Rectal smooth muscle tissue (tissue), 1 donor: Measurements from ENCODE around the gene HDAC9.

Experiments
- H3K27ac ChIP-seq: one replicate; pipeline ENCODE4 v1.7.0; 2013; ENCODE audit warnings: low read depth, low read length, inconsistent platforms
- H3K27me3 ChIP-seq: one replicate; pipeline ENCODE4 v1.7.0; 2013; ENCODE audit warnings: low read length; ENCODE audit not compliant: control insufficient read depth, insufficient read depth
- H3K36me3 ChIP-seq: one replicate; pipeline ENCODE4 v1.7.0; 2013; ENCODE audit warnings: low read length; ENCODE audit not compliant: control insufficient read depth, insufficient read depth
- H3K4me1 ChIP-seq: one replicate; pipeline ENCODE4 v1.7.0; 2013; ENCODE audit warnings: low read length; ENCODE audit not compliant: control insufficient read depth, insufficient read depth
- H3K4me3 ChIP-seq: one replicate; pipeline ENCODE4 v1.7.0; 2013; ENCODE audit warnings: low read length
- H3K9ac ChIP-seq: one replicate; pipeline ENCODE4 v1.7.0; 2013; ENCODE audit warnings: low read length

Gene HDAC9

DNA sequence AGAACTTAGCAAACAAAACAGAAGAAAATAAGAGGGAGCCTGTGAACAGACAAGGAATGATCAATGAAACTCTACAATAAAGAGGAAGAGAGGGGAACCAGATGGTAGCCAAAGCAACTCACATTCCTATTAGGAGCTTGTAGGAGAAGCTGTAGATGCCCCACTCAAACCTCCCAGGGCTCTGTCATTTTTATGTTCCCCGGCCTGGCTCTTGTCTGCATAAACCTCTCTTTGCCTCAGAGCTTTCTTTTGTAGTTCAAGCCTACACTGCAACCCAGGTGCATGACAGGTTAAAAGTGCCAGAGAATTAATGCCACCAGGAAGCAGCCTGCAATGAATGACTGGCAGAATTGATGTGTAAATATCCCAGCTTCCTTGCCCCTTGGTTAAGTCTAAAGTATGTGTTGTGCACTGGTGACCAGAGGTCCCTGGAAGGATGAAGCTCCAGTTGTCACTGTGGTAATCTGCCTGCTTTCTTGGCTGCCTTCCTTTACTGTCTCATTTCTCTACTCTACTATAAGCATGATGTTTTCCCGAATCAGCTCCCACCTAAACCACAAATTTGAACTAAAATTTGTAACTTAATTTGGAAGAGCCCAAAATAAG is 40.4 kb downstream of the HDAC9 start:
- no peaks in the 10 kb centered on the region for H3K27me3 ChIP-seq
- H3K4me1 ChIP-seq, result peaks cover 7% of the 10 kb centered on the region
- H3K4me3 ChIP-seq, result no peak overlapping the region
- no peak overlapping the region for H3K9ac ChIP-seq
- no peak overlapping the region for H3K27ac ChIP-seq
- H3K36me3 ChIP-seq, result no peaks in the 10 kb centered on the region

DNA sequence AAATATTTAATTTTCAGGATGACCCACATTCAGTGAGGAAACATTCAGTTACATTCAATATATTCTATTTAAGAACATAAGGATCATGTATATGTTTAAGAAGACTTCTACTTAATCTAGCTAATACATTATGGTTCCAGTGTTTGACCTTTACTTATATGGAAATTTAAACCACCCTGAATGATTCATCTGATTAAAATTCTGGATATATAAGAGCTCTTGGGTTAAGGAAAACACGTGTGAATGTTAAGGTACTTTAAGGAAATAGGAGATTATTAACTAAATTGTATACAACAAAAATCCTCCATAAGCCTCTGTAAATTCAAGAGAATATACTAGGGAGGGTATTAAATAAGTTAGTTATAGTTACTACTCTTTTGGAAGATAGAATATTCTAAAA is 40.9 kb downstream of the HDAC9 start:
- Histone ChIP-seq H3K27me3 (no peaks in the 10 kb centered on the region), H3K36me3 (no peaks in the 10 kb centered on the region), H3K4me3 (no peak overlapping the region), H3K27ac (no peak overlapping the region), H3K9ac (no peak overlapping the region), H3K4me1 (peaks cover 10% of the 10 kb centered on the region)

DNA sequence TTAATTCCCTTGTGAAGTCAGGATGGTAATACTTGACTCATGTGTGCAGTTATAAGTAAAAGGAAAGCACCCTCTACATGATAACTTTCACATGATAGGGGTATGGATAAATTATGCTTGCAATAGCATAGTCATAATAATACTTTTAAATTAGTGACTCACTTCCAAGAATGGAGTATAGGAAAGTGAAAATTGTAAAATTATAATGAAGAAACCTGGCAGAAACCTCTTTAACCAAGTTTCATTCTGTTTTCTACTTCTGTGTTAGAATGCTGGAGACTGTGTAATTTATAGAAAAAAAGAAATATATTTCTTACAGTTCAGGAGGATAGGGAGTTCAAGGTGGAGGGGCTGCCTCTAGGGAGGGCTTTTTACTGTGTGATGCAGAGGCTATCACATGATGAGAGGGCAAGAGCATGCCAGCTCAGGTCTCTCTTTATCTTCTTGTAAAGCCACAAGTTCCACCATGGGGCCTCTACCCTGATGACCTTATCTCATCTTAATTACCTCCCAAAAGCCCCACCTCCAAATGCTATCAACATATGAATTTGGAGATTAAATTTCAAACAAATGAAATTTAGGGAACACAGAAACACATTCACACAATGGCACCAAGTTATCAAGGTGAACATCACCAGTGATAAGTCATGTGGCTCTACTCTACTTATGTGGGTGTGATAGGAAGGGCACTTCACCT is 43.2 kb downstream of the HDAC9 start:
- Histone ChIP-seq H3K27me3 (no peaks in the 10 kb centered on the region), H3K4me1 (peaks cover 14% of the 10 kb centered on the region), H3K9ac (no peak overlapping the region), H3K27ac (no peak overlapping the region), H3K4me3 (no peak overlapping the region), H3K36me3 (no peaks in the 10 kb centered on the region)

DNA sequence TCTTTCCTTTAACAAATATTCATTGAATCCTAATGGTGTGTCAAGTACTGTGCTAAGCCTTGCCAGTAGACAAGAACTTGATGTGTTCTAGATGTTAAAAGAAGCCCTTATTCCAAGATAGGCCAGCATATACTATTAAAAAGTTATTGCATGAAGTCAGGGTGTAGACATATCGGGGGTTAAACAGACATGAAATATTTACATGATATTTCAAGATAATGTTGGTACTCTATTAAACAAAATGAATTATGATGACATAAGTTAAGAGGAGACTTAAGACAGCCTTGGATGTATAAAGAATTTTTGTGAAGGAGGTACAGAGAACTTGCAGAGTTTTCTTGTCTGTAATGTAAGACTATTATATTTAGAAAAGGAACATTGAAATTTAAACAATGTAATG is 44.8 kb downstream of the HDAC9 start:
- Histone ChIP-seq H3K27ac (no peak overlapping the region), H3K4me3 (no peak overlapping the region), H3K4me1 (peaks cover 14% of the 10 kb centered on the region), H3K27me3 (no peaks in the 10 kb centered on the region), H3K36me3 (no peaks in the 10 kb centered on the region), H3K9ac (no peak overlapping the region)

DNA sequence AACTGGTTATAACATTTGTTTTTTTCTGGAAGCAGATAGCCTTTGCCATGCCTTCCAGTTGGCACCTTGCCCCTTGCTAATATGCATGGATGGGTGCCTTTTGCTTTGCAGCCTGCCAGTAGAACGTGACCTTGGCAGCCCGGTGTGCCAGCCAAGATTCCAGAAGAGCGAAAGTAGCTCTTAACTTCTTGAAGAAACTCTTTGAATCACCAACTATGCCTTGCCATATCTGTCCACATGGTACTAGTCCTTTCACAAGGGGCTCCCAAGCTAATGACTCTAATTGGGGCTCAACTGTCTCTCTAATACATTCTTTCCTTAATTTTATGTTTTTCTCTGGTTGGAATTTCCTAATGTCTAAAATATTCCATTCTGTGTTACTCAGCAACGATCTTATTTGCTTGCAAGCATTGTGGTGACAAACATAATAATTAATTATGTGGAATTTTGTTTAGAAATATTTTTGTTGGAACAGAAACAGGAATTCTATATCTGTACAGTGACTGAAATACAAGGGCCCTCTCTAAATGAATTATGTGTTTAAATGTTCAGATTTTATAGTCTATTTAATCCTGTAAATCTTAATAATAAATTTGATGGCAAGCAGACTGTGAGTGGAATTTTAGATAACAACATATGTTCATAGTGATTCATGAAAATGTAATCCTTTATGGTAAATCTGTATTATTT is 45.8 kb downstream of the HDAC9 start:
- Histone ChIP-seq H3K4me1 (peaks cover 12% of the 10 kb centered on the region), H3K36me3 (no peaks in the 10 kb centered on the region), H3K27ac (no peak overlapping the region), H3K27me3 (no peaks in the 10 kb centered on the region), H3K4me3 (peak overlapping the region; percentile 29), H3K9ac (no peak overlapping the region)

DNA sequence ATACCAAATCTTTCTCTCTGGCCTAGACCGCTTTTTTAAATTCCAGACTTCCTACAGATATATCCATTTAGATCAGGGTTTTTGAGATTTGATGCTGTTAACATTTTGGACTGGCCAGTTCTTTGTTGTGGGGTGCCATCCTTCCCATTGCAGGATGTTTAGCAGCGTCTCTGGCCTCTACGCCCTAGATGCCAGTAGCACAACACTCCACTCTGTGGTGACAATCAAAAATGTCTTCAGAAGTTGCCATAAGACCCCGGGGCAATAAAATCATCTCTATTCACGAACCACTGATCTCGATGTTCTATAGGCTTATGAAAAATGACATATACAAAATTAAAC is 46.3 kb downstream of the HDAC9 start:
- H3K27ac ChIP-seq, result no peak overlapping the region
- H3K9ac ChIP-seq, result no peak overlapping the region

DNA sequence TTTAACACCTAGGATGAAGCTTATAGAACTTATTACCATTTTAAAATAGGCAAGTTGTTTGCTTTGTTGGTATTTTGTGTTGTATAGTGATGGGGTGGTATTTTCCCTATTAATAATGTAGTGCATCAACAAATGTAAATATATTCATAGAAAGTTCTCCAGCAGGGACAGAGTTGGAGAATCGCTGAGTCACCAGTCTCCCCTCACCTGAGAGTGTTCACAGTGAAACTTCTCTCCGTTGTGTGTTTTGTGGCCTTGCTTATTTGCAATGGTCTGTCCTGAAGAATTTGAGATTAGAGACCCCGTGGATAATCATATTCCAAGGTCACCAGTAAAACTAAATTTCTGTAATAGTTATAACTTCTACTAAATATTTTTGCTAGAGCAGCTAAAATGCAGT is 51.0 kb downstream of the HDAC9 start:
- peaks cover 4% of the 10 kb centered on the region for H3K4me1 ChIP-seq
- no peak overlapping the region for H3K27ac ChIP-seq

More for the DNA sequence above, 46.3 kb downstream of the HDAC9 start:
- Histone ChIP-seq H3K27me3 (no peaks in the 10 kb centered on the region), H3K4me1 (peaks cover 12% of the 10 kb centered on the region), H3K36me3 (no peaks in the 10 kb centered on the region), H3K4me3 (no peak overlapping the region)

DNA sequence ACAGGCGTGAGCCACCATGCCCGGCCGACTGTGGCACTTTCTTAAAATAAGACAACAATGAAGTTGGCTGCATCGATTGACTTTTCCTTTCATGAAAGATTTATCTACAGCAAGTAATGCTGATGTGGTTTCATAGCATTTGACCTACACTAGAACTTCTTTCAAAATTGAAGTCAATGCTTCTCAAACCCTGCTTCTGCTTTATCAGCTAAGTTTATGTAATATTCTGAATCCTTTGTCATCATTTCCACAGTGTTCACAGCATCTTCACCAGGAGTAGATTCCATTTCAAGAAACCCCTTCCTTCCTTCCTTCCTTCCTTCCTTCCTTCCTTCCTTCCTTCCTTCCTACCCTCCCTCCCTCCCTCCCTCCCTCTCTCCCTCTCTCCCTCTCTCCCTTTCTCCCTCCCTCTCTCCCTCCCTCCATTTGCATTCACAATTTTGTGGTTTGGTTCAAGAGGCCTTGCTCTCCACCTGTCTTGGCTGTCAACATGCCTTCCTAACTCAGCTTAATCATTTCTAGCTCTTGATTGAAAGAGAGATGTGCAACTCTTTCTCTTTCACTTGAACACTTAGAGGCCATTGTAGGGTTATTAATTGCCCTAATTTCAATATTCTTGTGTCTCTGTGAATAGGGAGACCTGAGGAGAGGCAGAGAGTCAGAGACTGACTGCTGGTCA is 52.1 kb downstream of the HDAC9 start:
- Histone ChIP-seq H3K9ac (no peak overlapping the region), H3K27ac (no peak overlapping the region), H3K4me1 (no peaks in the 10 kb centered on the region), H3K27me3 (no peaks in the 10 kb centered on the region), H3K36me3 (no peaks in the 10 kb centered on the region), H3K4me3 (no peak overlapping the region)

More for the DNA sequence above, 51.0 kb downstream of the HDAC9 start:
- no peaks in the 10 kb centered on the region for H3K36me3 ChIP-seq
- no peak overlapping the region for H3K9ac ChIP-seq
- H3K27me3 ChIP-seq, result no peaks in the 10 kb centered on the region
- H3K4me3 ChIP-seq, result no peak overlapping the region

DNA sequence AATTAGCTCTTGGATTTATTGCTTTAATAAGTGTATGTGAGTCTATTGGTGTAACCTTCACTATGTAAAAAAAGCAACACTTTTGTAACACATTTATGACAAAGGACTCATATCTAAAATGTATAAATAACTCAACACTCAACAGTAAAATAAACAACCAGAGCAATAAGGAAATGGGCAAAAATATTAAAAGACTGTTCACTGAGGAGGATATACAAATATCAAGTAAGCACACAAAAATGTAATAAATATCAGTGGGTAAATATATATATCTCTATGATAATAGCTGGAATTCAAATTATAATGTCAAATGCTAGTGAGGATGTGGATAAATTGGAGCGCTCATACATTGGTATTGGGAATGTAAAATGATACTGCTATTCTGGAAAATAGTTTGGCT is 53.0 kb downstream of the HDAC9 start:
- Histone ChIP-seq H3K4me1 (no peaks in the 10 kb centered on the region), H3K4me3 (no peak overlapping the region)

DNA sequence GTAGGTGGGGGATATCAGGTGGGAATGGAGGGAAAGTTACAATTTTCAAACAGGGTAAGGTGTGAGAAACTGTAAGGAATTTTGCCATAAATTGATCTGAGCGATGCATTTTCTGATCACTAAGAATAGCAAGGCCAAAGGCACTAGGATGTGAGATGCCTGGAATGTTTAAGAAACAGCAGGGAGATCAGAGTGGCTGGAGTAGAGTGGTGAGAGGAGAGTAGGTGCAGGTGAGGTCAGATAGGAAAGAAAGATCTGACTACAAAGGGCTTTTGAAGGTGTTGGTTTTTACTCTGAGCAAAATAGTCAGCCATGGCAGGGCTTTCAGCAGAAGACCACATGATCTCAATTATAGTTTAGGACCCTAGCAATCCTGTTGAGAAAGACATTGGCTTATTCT is 55.0 kb downstream of the HDAC9 start:
- Histone ChIP-seq H3K27me3 (no peaks in the 10 kb centered on the region), H3K4me1 (no peaks in the 10 kb centered on the region), H3K9ac (no peak overlapping the region), H3K4me3 (no peak overlapping the region), H3K36me3 (no peaks in the 10 kb centered on the region), H3K27ac (no peak overlapping the region)

More for the DNA sequence above, 53.0 kb downstream of the HDAC9 start:
- Histone ChIP-seq H3K27me3 (no peaks in the 10 kb centered on the region), H3K9ac (no peak overlapping the region), H3K27ac (no peak overlapping the region), H3K36me3 (no peaks in the 10 kb centered on the region)

DNA sequence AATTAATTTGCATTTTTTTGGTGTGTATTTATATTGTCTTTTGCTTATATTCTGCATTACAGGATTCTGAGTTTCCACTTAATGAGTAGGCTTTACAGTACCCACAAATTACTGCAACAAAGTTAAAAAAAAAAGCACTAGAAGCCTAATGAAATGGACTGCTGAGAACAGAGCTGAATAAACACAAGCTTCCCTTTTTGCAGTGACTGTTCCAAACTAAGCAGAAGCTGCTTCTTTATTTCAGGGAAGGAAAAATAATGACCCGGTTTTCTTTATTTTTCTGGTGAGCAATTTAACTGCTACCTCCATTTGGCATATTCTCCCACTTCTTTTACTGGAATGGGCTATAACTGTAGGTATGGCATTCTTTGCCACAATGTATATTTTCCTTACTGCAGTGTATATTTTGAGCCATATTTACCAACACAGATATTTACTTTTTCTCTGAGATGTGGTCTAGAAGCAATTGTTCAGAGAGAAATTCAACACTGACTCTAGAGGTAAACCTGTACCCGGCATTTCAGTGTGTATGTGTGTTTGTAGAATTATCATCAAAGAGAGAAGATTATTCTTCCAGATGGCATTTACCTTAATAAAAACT is 56.9 kb downstream of the HDAC9 start:
- Histone ChIP-seq H3K27ac (no peak overlapping the region), H3K27me3 (no peaks in the 10 kb centered on the region), H3K4me1 (no peaks in the 10 kb centered on the region), H3K4me3 (no peak overlapping the region), H3K36me3 (no peaks in the 10 kb centered on the region), H3K9ac (no peak overlapping the region)

DNA sequence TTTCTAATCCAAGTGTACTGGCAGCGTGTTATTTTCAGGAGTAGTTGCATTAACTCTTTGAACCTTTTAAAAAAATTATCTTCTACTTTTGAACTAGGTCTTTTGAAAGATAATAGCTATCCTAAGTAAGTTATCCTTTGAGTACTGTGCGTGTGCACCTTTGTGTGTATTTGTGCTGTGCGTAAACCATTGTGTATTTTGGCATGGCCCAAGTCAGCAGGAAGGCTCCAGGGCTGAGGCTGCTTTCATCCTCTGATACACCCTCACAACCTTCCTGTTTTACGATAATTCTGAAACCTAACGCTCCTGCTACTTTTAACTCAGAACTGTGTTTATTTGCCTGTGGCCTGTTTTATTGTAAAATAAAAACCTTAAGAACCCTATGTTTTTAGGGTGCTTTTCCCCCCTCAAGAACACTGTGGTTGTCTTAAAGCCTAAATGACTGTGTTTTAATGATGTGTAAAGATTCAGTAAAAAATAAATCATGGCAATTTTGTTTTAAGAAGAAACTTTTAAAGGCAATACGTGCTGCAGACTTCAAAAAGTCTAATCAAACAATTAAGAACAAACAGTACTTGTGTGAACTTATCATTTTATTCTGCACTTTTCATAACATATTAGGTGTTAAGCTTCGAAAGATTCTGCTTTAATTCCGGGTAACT is 57.5 kb downstream of the HDAC9 start:
- Histone ChIP-seq H3K4me1 (no peaks in the 10 kb centered on the region), H3K36me3 (no peaks in the 10 kb centered on the region), H3K4me3 (no peak overlapping the region), H3K27ac (no peak overlapping the region), H3K9ac (no peak overlapping the region), H3K27me3 (no peaks in the 10 kb centered on the region)
